Ishikawa (cell line): Measurements from ENCODE around the gene SLC22A16.

Experiments
- CEBPB ChIP-seq: IDR thresholded peaks from 2 replicates; pipeline ENCODE4 v1.6.1; 2012
- TCF12 ChIP-seq: IDR thresholded peaks from 2 replicates; pipeline ENCODE4 v1.6.1; 2012; ENCODE audit warnings: low read depth
- YY1 ChIP-seq: IDR thresholded peaks from 2 replicates; pipeline ENCODE4 v1.6.1; 2012; ENCODE audit warnings: low read depth

DNA sequence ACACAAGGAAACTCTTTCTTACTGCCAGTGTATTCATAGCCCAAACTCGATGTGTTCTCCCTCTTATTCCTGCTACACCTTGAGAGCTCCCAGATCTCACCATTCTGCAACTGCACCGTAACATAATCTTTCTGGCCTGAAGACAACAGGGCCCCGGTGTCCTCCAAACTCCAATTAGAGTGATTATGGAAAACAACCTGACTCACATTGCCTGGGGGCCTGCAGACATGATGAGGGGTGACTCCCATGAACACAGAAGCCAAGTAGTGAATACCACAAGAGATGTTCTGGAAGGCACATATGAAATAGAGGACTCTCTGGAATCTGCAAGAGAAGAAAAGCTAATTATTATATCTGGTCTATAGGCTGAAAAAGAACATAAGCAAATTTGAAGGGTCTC is 19.7 kb downstream of the SLC22A16 start:
- TF ChIP-seq TCF12: no peak
- no peak for TF ChIP-seq CEBPB
- TF ChIP-seq YY1: no peak
